Liver (tissue), 9 donors: ENCODE results near the gene HECTD2. TPM values are rescaled to one million over a fixed set of nuclear protein-coding genes. Genes with fewer than 3 reads are reported as not detected.
"Not testable (repeated sequence)": the region's sequence is repeated elsewhere in the genome, so short reads cannot be mapped to it uniquely, and the experiment has no call there.

Source experiments
- DNase-seq: peaks from one replicate; pipeline ENCODE4 v3.0.0-alpha.2; 2017; ENCODE audit warnings: low spot score
- H3K27ac ChIP-seq, 2 donors: one replicate each; pipeline ENCODE4 v1.7.0; 2013; ENCODE audit warnings: inconsistent platforms in 2 of 2, low read length in 2 of 2, control low read depth in 1 of 2, low read depth in 1 of 2, mild to moderate bottlenecking in 1 of 2
- H3K27me3 ChIP-seq, 4 donors: one replicate each; pipeline versions ENCODE4 v1.6.1 to v1.7.0; 2013; ENCODE audit warnings: low read length in 3 of 4, inconsistent platforms in 1 of 4, mild to moderate bottlenecking in 1 of 4, moderate library complexity in 1 of 4; ENCODE audit not compliant: control insufficient read depth in 4 of 4, insufficient read depth in 4 of 4
- H3K36me3 ChIP-seq, 4 donors: one replicate each; pipeline versions ENCODE4 v1.6.1 to v1.7.0; 2013; ENCODE audit warnings: low read length in 3 of 4, mild to moderate bottlenecking in 3 of 4, low read depth in 1 of 4, moderate library complexity in 1 of 4; ENCODE audit not compliant: control insufficient read depth in 4 of 4, insufficient read depth in 3 of 4
- H3K4me1 ChIP-seq, 4 donors: one replicate each; pipeline versions ENCODE4 v1.6.1 to v1.7.0; 2013; ENCODE audit warnings: low read length in 3 of 4, mild to moderate bottlenecking in 3 of 4, moderate library complexity in 1 of 4; ENCODE audit not compliant: control insufficient read depth in 4 of 4, insufficient read depth in 4 of 4
- H3K4me3 ChIP-seq, 3 donors: one replicate each; pipeline versions ENCODE4 v1.6.1 to v1.7.0; 2013; ENCODE audit warnings: low read length in 3 of 3, control low read depth in 1 of 3, low read depth in 1 of 3, mild to moderate bottlenecking in 1 of 3
- H3K9ac ChIP-seq, 2 donors: one replicate each; pipeline ENCODE4 v1.7.0; 2013; ENCODE audit warnings: low read length in 2 of 2, mild to moderate bottlenecking in 2 of 2, moderate library complexity in 2 of 2, control low read depth in 1 of 2, low read depth in 1 of 2
- H3K9me3 ChIP-seq, 4 donors: one replicate each; pipeline versions ENCODE4 v1.6.1 to v1.7.0; 2013; ENCODE audit warnings: low read length in 3 of 4; ENCODE audit not compliant: control insufficient read depth in 4 of 4
- ATF3 ChIP-seq: IDR thresholded peaks from 2 replicates; pipeline ENCODE4 v1.6.1; 2016; ENCODE audit warnings: antibody characterized with exemption
- FOXA1 ChIP-seq: IDR thresholded peaks from 2 replicates; pipeline ENCODE4 v1.6.1; 2016; ENCODE audit warnings: antibody characterized with exemption
- HNF4G ChIP-seq: IDR thresholded peaks from 2 replicates; pipeline ENCODE4 v1.6.1; 2016; ENCODE audit warnings: antibody characterized with exemption
- NR2F2 ChIP-seq: IDR thresholded peaks from 2 replicates; pipeline ENCODE4 v1.6.1; 2016; ENCODE audit warnings: antibody characterized with exemption
- RAD21 ChIP-seq, 2 donors: IDR thresholded peaks; 2 replicates each; pipeline ENCODE4 v1.6.1; 2016; ENCODE audit warnings: antibody characterized with exemption in 2 of 2, mild to moderate bottlenecking in 2 of 2
- RXRA ChIP-seq, 2 donors: IDR thresholded peaks; 2 replicates each; pipeline ENCODE4 v1.6.1; 2017 to 2018; ENCODE audit warnings: antibody characterized with exemption in 2 of 2, mild to moderate bottlenecking in 1 of 2
- WGBS: extraction: QIAGEN DNeasy Blood & Tissue Kit; methylation state at CpG from one replicate; pipeline ENCODE4 v1.1.7; 2013; 5-methylcytosine and 5-hydroxymethylcytosine counted together
- polyA plus RNA-seq, 2 donors: library from polyadenylated mRNA; stranded (reverse) in 1 of 2; unstranded in 1 of 2; fragments of 200-250 nt in 1 of 2; fragments of >200 nt in 1 of 2; fragmentation: Nextera tagmentation in 1 of 2; extraction: Ambion mirVana in 1 of 2; gene quantifications; one replicate each; pipeline versions ENCODE4 v1.2.1 to v1.2.3, GENCODE V29; 2013 to 2015
- total RNA-seq, 2 donors: library from RNA; depleted of rRNA; stranded (reverse); fragments of >200 nt; gene quantifications; one replicate each; pipeline ENCODE4 v1.2.3, GENCODE V29; 2014
- TF ChIP-seq, protein P1 (sequence below): fragments of 150-350 bp; IDR thresholded peaks from 2 replicates; pipeline ENCODE4 v1.5.1; 2017; ENCODE audit warnings: improper control_type of control experiment, low read depth, low read length; ENCODE audit not compliant: missing input control
- donor health status: healthy.
- donor health status: healthy.
- donor health status: healthy.
- donor health status: healthy.
- donor health status: healthy.

Gene HECTD2
- total and polyA plus RNA-seq, 4 donors = 1.0 to 5.0 (median 3.2) TPM

DNA sequence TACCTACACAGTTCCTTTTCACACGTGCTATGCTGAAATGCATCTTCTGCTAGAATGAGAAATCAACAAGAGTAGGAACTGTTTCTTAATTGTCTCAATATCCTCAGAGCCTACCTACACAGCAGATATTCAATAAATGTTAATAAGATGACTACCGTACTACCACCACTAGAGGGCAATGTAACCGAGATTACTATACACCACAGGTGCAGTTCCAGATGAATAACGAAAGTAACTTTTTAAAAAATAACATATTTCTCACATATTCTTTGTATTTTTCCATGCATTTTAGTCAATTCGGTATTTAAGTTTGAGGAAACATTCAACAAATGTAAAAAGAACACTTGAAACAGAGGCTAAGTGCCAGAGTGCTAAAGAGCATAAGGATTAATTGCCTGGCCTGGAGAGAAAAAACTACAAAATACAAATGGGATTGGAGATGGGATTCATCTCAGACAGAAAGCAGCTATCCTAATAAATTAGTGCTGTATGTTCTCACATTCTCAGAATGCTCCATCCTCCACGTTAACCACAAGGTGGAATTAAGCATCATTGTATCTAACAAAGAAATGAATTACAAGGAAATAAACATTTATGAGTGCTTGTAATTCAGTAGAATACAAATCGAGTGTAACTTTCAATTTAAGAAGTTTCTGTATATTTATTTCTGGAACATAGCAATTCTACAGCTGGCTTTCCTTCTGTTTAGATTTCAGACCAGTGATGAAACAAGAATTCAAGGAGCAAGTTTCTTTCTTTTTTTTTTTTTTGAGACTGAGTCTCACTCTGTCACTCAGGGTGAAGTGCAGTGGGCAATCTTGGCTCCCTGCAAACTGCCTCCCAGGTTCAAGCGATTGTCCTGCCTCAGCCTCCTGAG is 20.3 kb upstream of the HECTD2 start:
- no peak for DNase-seq
- H3K36me3 ChIP-seq = no peaks in the 10 kb centered on the region
- H3K9me3 ChIP-seq = no peaks in the 10 kb centered on the region
- no peak overlapping the region for H3K27ac ChIP-seq
- no peak overlapping the region for H3K4me3 ChIP-seq
- peaks cover 0 to 3% (median 0%) of the 10 kb centered on the region in 4 donors for H3K4me1 ChIP-seq
- TF ChIP-seq, protein P1, sequence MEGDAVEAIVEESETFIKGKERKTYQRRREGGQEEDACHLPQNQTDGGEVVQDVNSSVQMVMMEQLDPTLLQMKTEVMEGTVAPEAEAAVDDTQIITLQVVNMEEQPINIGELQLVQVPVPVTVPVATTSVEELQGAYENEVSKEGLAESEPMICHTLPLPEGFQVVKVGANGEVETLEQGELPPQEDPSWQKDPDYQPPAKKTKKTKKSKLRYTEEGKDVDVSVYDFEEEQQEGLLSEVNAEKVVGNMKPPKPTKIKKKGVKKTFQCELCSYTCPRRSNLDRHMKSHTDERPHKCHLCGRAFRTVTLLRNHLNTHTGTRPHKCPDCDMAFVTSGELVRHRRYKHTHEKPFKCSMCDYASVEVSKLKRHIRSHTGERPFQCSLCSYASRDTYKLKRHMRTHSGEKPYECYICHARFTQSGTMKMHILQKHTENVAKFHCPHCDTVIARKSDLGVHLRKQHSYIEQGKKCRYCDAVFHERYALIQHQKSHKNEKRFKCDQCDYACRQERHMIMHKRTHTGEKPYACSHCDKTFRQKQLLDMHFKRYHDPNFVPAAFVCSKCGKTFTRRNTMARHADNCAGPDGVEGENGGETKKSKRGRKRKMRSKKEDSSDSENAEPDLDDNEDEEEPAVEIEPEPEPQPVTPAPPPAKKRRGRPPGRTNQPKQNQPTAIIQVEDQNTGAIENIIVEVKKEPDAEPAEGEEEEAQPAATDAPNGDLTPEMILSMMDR = peak; percentile 56
- no peak for TF ChIP-seq NR2F2
- peak; percentile 75 to 81 for TF ChIP-seq RAD21 (IDR thresholded peaks at IDR 0.05)
- WGBS = 22% methylated on average over 8 of the region's 8 CpGs
- H3K27me3 ChIP-seq = no peaks in the 10 kb centered on the region
- peak overlapping the region in 1 of 2 donors; percentile 72 for H3K9ac ChIP-seq

DNA sequence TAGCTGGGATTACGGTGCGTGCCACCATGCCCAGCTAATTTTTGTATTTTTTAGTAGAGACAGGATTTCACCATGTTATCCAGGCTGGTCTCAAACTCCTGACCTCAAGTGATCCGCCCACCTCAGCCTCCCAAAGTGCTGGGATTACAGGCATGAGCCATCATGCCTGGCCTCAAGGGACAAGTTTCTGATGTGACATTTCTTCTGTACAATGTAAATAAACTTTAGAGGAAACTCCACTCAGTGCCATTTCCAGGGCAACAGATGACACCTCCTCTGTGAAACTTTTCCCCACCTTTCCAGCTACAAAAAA is 19.7 kb upstream of the HECTD2 start:
- H3K4me1 ChIP-seq, DNase-seq, H3K36me3 ChIP-seq, H3K4me3 ChIP-seq, H3K9me3 ChIP-seq, H3K9ac ChIP-seq, H3K27me3 ChIP-seq, H3K27ac ChIP-seq: not testable (repeated sequence)
- WGBS = 94% methylated on average over 3 of the region's 3 CpGs

DNA sequence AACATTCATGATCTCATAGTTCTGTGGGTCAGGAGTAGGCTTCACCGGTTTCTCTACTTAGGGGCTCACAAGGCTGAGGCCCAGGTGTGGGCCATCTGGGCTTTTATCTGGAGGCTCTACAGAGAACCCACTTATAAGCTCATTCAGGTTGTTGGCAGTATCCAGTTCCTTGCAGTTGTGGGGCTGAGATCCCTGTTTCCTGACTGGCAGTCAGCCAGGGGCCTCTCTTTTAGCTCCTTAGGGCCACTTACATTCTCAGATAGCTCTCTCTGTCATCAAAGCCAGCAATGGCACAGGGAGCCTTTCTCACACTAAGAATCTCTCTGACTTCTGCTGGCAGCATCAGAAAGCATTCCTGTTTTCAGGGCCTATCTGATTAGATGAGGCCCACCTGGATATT is 18.2 kb upstream of the HECTD2 start:
- no peak for TF ChIP-seq ATF3
- TF ChIP-seq NR2F2 = no peak
- TF ChIP-seq RXRA (IDR thresholded peaks at IDR 0.05) = no peak
- TF ChIP-seq HNF4G = no peak
- no peak for TF ChIP-seq FOXA1
- TF ChIP-seq, protein P1 = no peak
- TF ChIP-seq RAD21 (IDR thresholded peaks at IDR 0.05) = no peak
- Histone ChIP-seq H3K27ac (no peak overlapping the region), H3K9me3 (no peaks in the 10 kb centered on the region), H3K4me3 (no peak overlapping the region), H3K36me3 (no peaks in the 10 kb centered on the region), H3K27me3 (no peaks in the 10 kb centered on the region), H3K9ac (no peak overlapping the region), H3K4me1 (peaks cover 0 to 3% (median 0%) of the 10 kb centered on the region in 4 donors)
- WGBS = 94% methylated on average over 1 of the region's 1 CpG
- DNase-seq = no peak
